Hematopoietic multipotent progenitor cell treated with erythropoietin and hydrocortisone succinate and interleukin-3 and kit ligand, for 8 days (in vitro differentiated cells): ENCODE results near the gene CAPN14.

ENCODE experiments used
- DNase-seq: peaks from one replicate; pipeline ENCODE4 v3.0.0-alpha.2; 2015

CAPN14 gene

DNA sequence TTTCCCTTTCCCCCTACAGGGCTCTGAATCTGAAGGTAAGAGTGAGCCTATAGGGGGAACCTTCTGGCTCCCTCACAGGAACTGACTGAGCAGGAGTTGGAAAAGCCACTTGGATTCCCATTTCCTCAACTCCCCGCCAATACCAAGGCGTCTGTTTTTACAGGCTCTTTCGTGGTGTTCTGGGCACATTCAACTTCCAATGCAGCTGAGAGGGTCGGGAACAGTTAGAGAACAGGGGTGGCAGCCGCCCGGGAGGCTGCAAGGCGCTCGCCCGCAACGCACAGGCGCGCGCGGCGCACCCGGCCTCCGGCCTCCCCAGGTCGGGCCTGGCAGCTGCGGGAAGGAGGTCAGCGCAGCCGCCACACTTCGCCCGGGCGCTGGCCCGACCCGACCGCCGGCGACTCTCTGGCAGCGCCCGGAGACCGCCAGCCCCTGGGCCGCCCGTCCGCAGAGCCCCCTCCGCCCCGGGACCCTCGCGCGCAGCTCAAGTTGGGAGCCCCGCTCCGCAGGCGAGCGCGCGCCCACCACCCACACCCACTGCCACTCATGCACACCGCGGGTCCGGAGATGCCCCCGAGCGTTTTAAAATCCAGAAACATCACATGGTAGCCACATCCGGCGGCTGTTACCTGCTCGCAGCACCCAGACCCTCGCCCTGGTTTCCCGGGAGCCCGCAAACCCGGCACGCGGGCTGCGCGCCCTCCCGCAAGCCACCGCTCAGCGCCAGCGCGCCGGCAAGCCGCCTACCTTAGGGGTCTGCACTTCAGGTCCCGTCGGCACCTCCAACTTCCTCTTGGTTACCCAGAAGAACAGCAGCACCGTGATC is 79.9 kb downstream of the CAPN14 start:
- no peak for DNase-seq

DNA sequence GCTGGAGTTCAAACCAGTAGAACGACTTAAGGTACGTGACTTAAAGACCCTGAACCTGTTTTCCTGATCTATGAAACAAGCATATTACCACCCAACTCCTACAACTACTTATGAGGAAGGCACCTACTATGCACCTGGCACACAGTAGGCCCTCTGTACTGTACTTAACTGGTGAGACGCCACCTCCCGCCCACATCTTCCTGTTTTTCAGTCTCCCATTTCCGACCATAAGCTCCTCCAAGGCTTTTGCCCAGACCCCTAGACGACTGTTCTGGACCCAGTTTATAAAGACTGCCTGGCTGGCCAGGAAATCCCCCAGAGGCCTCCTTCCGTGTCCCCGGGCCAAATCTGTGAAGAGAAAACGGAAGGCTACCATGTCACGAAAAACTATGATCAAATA is 80.6 kb downstream of the CAPN14 start:
- DNase-seq = no peak

DNA sequence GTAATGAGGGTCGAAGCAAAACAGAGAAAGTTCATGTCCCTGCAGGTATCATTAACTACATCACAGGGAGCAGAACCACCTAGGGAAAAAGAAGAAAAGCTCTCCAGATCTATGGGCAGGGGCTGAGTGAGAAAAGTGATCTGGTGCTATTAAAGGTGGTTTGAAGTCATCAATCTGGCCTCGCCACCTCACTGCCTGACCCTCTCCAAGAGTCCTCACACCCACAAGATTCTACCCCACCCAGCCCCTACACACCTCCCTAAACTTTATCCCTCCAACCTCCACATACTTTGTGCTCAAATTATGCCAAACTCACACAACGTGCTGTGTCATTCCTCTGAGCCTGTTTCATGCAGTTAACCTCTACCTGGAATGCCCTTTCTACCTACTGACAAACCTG is 81.3 kb downstream of the CAPN14 start:
- no peak for DNase-seq

DNA sequence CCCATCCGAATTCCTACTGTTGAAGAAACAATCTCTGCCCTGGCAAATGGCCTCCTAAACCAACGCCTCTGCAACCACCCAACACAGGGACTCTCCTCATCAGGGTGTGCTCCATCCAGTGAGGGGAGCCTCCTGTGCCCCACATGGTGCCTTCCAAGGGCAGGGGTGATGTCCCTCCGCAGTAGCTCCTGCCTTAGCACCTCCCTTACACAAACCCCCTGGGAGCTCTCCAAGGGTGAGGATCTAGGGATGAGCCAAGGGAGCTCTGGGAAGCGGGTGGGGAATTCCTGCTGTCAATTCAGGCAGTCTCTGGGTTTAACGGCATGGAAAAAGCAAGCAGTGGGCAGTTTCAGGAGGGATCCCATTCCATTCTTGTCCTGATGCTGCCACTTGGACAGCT is 82.8 kb downstream of the CAPN14 start:
- DNase-seq = no peak

DNA sequence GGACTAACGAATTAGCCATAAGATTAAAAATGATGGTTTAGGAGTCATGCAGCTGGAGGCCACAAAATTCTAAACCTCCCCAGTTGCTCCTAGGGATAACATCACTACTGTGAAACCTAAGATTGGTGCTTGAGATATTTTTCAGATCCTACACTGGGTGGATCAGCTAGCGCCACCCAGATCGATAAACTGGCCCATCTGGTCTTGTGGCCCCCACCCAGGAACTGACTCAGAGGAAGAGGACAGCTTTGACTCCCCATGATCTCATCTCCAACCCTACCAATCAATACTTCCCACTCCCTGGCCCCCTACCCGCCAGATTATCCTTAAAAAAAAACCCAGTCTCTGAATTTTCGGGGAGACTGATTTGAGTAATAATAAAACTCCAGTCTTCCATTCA is 84.5 kb downstream of the CAPN14 start:
- no peak for DNase-seq

DNA sequence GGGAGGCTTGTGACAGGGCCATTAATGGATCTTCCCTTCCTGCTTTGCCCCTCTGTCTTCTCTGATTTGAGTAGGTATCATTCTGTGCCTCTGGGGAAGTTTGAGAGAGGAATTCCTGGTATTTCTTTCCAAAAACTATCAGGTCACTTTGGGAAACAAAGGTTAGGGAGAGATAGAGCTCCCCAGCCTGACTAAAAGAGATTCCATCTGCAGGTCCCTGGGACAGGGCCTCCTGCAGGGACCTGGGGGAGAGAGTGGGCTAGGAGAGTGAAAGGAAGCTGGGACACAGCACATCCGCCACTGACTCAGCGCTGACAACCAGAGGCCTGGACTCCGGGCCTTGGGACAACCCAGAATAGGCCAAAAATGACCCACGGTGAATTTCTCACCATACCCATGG is 85.4 kb downstream of the CAPN14 start:
- no peak for DNase-seq

DNA sequence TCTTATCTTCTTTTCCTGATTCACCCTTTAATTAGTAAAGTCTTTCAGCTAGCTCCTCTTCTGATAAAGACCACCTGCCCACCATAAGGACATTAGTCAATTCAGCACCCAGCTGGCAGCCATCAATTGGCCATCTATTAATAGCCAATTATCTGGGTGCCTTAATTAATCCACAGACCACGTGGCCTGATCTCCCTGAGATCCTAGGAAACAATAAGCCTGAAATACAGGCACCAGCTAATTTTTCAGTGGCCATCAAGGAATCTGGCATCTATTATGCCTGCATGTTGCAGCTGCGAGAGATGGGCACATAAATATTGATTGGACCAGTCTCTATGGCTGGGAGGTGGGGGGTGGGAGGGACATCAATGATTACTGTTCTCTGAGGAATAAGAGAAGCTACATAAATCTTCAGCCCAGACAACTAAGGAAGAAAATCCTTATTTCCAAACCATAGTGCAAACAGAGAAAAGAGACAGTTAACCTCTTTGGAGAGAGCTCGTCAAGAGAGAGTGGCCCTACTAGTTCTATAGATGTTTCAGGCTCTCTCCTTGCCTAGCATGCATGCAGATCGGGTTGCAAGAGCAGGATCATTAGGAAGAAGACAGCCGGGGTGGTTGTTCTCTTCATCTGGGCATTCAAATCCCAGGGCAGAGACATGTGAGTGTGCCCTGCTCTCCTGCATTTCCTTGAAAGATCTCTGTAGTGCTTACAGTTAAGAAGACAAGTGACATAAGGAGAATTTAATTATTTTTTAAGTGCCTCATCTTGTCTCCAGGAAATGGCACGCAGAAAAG is 87.7 kb downstream of the CAPN14 start:
- no peak for DNase-seq

DNA sequence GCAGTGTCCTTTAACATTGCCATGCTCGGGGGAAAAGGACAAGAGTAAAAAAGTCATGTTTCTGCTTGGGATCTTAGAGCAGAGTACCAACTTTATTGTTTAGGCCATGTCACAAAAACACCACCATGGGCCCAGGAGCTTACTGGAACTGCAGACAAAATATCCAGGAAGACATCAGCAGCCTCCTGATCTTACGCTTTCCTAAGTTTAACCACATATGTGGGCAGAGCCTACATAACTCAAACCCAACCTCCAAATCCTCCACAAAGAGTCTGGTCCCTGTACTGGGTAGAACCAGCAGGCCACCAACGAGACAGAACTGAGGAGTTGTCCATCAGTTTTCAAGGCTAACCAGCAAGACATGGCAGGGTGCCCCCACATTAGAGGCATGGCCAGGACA is 89.4 kb downstream of the CAPN14 start:
- no peak for DNase-seq

DNA sequence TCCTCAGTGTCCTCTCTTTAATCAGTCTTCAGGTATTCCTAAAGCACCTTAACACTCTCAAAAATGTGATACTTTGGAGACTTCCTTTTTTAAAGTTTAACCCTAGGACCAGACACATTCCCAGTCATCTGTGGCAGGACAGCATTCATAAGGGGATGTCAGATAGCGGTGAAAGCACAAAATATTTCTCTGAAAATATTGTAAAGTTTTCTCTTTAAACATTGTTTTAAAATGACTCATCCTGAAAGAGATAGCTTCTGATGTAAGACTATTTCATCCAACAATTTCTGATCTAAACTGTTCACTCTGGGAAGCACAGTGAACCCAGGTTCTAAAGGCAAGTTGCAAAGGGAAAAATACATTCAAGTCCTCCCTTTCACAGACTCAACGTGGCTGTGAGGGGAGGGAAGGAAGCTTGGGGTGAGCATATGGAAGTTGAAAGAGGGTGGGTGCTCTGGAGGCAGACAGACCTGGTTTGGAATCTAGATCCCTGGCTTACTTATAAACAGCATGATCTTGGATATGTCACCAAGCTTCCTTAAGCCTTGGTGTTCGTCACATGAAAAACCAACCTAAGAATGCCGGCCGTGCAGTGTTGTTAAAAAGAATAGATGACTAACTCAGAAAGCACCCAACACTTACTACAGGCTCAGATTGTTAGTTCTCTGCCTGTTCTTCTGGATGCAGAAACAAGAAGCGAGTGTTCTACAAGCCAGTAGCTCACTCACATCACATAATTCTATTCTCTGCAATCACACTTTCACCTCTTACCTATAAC is 91.2 kb downstream of the CAPN14 start:
- no peak for DNase-seq

DNA sequence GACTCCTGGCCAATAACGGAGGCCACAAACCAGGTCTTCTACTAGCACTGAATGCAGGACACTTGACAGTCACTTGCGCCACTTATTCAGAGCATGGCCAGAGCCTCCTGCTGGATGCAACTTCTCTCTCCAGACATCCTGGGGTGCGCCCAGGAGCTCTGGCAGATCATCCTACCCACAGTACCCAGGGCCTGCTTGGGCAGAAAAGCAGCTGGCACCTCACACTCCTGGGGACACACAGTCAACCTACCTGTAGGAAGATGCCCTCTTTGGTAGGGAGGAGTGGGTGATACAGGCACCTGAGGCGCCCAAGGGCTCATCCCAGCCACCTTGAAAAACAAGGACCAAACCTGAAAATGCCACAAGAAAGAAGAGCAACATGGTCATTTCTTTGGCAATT is 92.4 kb downstream of the CAPN14 start:
- DNase-seq = no peak
